ENCODE measurements around the gene A4GNT.

Gene A4GNT

DNA sequence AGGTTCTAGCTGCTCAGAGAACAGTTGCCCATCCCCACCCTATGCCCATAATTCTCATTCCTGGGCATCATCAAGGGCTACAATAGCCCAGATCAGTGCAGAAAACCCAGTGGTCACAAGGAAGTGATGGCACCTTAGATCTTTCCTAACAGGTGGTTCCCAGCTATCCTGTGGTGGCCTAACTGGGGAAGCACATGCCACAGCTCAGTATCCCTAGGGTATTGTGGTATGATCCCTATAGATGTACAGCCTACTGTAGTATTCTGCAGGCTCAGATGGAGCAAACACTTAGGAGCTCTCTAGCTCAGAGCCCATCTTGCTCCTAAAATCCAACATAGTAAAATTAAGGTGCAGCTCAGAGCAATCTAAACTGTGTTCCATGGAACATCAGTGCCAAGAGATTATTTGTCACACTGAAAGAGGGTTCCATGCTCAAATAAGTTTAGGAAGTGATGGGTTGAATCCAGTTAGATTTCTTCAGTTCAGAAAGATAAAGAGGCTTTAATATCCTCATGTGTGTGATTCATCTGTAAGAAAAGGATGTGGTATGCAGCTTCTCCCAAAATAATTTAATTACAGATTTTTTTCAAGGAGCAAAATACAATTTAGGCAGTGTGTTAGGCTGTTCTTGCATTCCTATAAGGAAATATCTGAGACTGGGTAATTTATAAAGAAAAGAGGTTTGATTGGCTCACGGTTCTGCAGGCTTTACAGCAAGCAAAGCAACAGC, 4.4 kb downstream of the A4GNT start:
- no peak overlapping the region for H3K4me3 ChIP-seq (ENCODE audit: low read depth, low read length)
- TF ChIP-seq MYC (IDR thresholded peaks at IDR 0.05; ENCODE audit: low read depth, low read length), result no peak
- TF ChIP-seq, protein P1, sequence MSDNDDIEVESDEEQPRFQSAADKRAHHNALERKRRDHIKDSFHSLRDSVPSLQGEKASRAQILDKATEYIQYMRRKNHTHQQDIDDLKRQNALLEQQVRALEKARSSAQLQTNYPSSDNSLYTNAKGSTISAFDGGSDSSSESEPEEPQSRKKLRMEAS (IDR thresholded peaks at IDR 0.05; ENCODE audit: low read depth, low read length), result 0 out of 2 replicates have a peak, but pooled peaks have one; percentile 12
- DNase-seq (ENCODE audit: low read depth), result peak; percentile 77

DNA sequence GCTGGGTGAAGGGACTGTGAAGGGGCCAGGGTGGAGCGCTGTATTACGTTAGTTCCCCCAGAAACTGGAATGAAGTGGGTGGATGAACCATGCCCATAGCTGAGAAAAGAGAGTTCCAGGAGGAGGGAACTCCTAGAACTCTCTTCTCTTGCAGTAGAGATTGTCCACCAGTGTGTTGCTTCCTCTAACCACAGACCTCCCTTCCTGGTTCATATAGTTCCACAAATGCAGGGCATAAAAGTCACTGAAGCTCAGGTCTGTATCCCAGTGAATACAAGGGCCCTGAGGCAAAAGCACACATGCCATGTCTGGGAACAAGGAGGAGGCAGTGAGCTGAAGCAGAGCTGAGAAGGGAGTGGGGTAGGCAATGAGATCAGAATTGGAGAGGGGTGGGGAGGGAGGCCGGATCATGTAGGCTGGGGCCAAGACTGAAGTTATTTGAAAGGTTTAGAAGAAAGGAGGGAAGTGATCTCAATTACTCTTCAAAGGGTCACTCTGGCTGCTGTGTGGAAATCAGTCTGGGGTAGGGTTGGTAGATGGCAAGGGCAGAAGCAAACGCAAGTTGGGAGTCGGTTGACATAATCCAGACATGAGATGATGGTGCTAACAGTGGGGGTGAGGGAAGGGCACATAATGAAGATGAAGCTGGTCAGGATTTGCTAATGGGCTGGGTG, 6.5 kb downstream of the A4GNT start:
- peak; percentile 80 for DNase-seq (ENCODE audit: low read depth)
- H3K4me3 ChIP-seq (ENCODE audit: low read depth, low read length), result no peak overlapping the region
- no peak for TF ChIP-seq MYC (IDR thresholded peaks at IDR 0.05; ENCODE audit: low read depth, low read length)
- TF ChIP-seq, protein P1 (IDR thresholded peaks at IDR 0.05; ENCODE audit: low read depth, low read length), result peak; percentile 24; the same call in 1 of the 2 replicates

- DNase-seq (ENCODE audit: low read depth), result peak; percentile 68
- H3K4me3 ChIP-seq (ENCODE audit: low read depth, low read length), result no peak overlapping the region
Measured at GRCh38 chr3:138124706-138125355, 7.4 kb downstream of the A4GNT start.

GRCh38 chr3:138124188-138124587, 8.0 kb downstream of the A4GNT start:
- no peak for TF ChIP-seq POLR2A (IDR thresholded peaks at IDR 0.05; ENCODE audit: extremely low read depth, insufficient read length)
- no peak for TF ChIP-seq CTCF (IDR thresholded peaks at IDR 0.05; ENCODE audit: low read depth, low read length)
- TF ChIP-seq MYC (IDR thresholded peaks at IDR 0.05; ENCODE audit: low read depth, low read length), result no peak
- TF ChIP-seq, protein P1 (IDR thresholded peaks at IDR 0.05; ENCODE audit: low read depth, low read length), result no peak

More at GRCh38 chr3:138124706-138125355, 7.4 kb downstream of the A4GNT start:
- no peak for TF ChIP-seq POLR2A (IDR thresholded peaks at IDR 0.05; ENCODE audit: extremely low read depth, insufficient read length)
- TF ChIP-seq MYC (IDR thresholded peaks at IDR 0.05; ENCODE audit: low read depth, low read length), result no peak
- TF ChIP-seq CTCF (IDR thresholded peaks at IDR 0.05; ENCODE audit: low read depth, low read length), result no peak
- TF ChIP-seq, protein P1 (IDR thresholded peaks at IDR 0.05; ENCODE audit: low read depth, low read length), result no peak

DNA sequence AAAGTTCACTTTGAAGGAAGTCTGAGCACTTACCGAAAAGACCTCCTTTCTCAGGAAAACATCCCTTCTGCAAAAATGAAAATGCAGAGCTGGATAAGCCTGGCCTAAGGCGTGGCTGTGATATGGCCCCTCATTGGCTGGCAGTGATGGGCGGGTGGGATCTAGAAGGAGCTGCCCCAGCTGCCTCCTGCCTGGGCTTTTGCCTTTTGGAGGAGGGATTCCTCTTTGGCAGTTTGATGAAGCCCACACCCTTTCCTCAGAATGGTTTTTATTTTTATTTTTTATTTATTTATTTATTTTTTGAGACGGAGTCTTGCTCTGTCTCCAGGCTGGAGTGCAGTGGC, 12.8 kb downstream of the A4GNT start:
- no peak overlapping the region for H3K4me3 ChIP-seq (ENCODE audit: low read depth, low read length)
- no peak for DNase-seq (ENCODE audit: low read depth)
- TF ChIP-seq CTCF (IDR thresholded peaks at IDR 0.05; ENCODE audit: low read depth, low read length), result no peak
- no peak for TF ChIP-seq POLR2A (IDR thresholded peaks at IDR 0.05; ENCODE audit: extremely low read depth, insufficient read length)
- no peak for TF ChIP-seq MYC (IDR thresholded peaks at IDR 0.05; ENCODE audit: low read depth, low read length)
- TF ChIP-seq, protein P1 (IDR thresholded peaks at IDR 0.05; ENCODE audit: low read depth, low read length), result no peak

More at GRCh38 chr3:138124188-138124587, 8.0 kb downstream of the A4GNT start:
- DNase-seq (ENCODE audit: low read depth), result no peak
- H3K4me3 ChIP-seq (ENCODE audit: low read depth, low read length), result no peak overlapping the region

DNA sequence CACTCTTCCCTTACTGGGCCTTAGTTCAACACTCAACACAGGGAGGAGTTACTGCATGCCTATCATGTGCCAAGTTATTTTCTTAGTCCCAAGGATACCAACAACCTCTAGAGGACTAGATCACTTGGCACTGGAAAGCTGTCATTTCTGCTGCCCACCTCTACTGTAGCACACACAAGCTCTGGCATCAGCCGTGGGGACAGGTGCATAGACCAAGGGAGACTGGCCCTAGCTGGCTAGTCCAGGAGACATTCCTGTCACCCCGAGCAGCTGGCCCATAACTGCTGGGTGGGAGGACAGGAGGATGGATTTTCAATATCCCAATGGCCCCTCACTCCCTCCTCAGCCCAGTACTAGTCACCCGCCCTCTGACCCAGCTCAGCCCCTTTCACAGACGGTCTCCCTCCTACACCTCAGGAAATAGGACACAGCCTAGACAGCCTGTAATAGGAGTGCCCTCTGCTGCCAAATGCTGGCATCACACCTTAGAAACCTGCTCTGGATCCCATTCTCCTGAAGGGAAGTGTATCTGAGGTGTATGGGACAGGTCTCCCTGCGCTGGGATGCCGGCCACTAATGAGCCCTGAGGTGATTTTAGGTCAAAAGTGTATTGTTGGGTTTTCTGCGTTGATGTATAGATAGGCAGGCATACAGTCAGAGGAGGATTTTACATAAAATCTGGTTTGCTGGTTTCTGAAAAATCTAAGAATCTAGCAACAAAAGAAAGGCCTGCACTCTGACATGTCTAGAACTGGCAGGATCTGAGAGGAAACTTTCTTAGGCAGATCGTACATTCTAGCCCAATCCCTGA, 13.4 kb downstream of the A4GNT start:
- H3K4me3 ChIP-seq (ENCODE audit: low read depth, low read length), result no peak overlapping the region
- peak; percentile 68 for DNase-seq (ENCODE audit: low read depth)
- no peak for TF ChIP-seq POLR2A (IDR thresholded peaks at IDR 0.05; ENCODE audit: extremely low read depth, insufficient read length)
- TF ChIP-seq CTCF (IDR thresholded peaks at IDR 0.05; ENCODE audit: low read depth, low read length), result peak; percentile 82
